ENCODE measurements around the gene ANO10.
"Not testable (repeated sequence)": the region's sequence is repeated elsewhere in the genome, so short reads cannot be mapped to it uniquely, and the experiment has no call there.

Gene ANO10

DNA sequence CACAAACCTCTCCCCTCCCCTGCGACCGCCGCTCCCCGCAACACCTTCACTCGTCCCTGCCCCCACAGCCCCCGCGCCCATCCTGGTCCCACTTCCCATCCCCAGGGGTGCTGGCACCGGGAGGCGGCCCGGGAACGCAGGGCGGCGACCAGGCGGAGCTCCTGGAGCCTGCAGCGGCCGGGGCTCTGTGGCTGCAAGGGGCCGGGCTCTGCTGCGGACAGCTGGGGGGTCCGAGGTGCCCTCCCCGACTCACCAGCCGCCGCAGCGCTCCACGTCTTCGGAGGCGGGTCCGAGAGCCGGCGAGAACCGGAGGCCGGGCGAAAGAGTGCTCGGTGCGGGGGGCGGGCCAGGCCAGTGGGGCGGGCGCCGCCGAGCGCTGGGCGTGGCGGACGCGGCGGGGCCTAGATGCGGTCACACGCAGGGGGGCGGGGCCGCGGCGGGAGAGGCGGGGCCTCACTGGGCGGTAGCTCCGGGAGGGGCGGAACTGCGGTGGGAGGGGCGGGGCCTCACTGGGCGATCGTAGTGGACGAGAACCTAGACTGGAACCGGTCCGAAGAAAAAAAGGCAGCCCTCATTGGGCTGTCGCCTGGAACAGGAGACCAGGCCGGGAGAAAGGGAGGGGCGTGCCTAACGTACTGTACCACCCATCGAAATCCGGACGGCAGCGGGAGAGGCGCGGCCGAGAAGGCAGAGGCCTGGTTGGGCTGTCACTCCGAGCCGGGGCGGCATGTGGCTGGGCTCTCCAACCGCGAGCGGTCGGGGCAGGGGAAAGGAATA is at the start of gene ANO10:
Gene ANO10, minus strand, starts transcription at position 356 of the 777 bp plus-strand sequence. CDS start 16,159 bp downstream, outside the sequence.
- Histone ChIP-seq H3K9me3 (ENCODE audit: severe bottlenecking) (no peaks in the 10 kb centered on the region), H3K27me3 (ENCODE audit: insufficient read depth, poor library complexity, severe bottlenecking) (no peaks in the 10 kb centered on the region), H3K27ac (ENCODE audit: poor library complexity, severe bottlenecking) (peak within 1 kb of the TSS; percentile 50), H3K4me3 (ENCODE audit: severe bottlenecking) (peak within 1 kb of the TSS; percentile 80), H3K4me1 (ENCODE audit: insufficient read depth, poor library complexity, severe bottlenecking) (peaks cover 5% of the 10 kb centered on the region), H3K36me3 (ENCODE audit: low read depth) (no peaks in the 10 kb centered on the region)
- no peak for TF ChIP-seq CTCF (IDR thresholded peaks at IDR 0.05; ENCODE audit: poor library complexity, severe bottlenecking)
- DNase-seq (ENCODE audit: low spot score), result peak; percentile 99
- peak; percentile 96 for ATAC-seq (ENCODE audit: low read depth)

- Histone ChIP-seq H3K9me3 (ENCODE audit: severe bottlenecking) (no peaks in the 10 kb centered on the region), H3K4me1 (ENCODE audit: insufficient read depth, poor library complexity, severe bottlenecking) (no peaks in the 10 kb centered on the region), H3K36me3 (ENCODE audit: low read depth) (no peaks in the 10 kb centered on the region), H3K27ac (ENCODE audit: poor library complexity, severe bottlenecking) (no peak overlapping the region), H3K4me3 (ENCODE audit: severe bottlenecking) (no peak overlapping the region), H3K27me3 (ENCODE audit: insufficient read depth, poor library complexity, severe bottlenecking) (no peaks in the 10 kb centered on the region)
- no peak for ATAC-seq (ENCODE audit: low read depth)
- no peak for TF ChIP-seq CTCF (IDR thresholded peaks at IDR 0.05; ENCODE audit: poor library complexity, severe bottlenecking)
- no peak for DNase-seq (ENCODE audit: low spot score)
These were observed 49.1 kb upstream of the ANO10 start for GRCh38 chr3:43670635-43671522.

DNA sequence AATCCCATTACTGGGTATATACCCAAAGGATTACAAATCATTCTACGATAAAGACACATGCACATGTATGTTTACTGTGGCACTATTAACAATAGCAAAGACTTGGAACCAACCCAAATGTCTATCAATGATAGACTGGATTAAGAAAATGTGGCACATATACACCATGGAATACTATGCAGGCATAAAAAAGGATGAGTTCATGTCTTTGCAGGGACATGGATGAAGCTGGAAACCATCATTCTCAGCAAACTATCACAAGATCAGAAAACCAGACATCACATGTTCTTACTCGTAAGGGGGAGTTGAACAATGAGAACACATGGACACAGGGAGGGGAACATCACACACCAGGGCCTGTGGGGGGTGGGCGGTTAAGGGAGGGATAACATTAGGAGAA is 43.2 kb upstream of the ANO10 start:
- not testable (repeated sequence) for H3K4me3 ChIP-seq (ENCODE audit: severe bottlenecking); H3K9me3 ChIP-seq (ENCODE audit: severe bottlenecking); H3K4me1 ChIP-seq (ENCODE audit: insufficient read depth, poor library complexity, severe bottlenecking); H3K27ac ChIP-seq (ENCODE audit: poor library complexity, severe bottlenecking); DNase-seq (ENCODE audit: low spot score); H3K27me3 ChIP-seq (ENCODE audit: insufficient read depth, poor library complexity, severe bottlenecking); ATAC-seq (ENCODE audit: low read depth); H3K36me3 ChIP-seq (ENCODE audit: low read depth)

GRCh38 chr3:43661376-43661775 is 39.6 kb upstream of the ANO10 start:
- H3K27me3 ChIP-seq (ENCODE audit: insufficient read depth, poor library complexity, severe bottlenecking); ATAC-seq (ENCODE audit: low read depth); H3K4me1 ChIP-seq (ENCODE audit: insufficient read depth, poor library complexity, severe bottlenecking); H3K27ac ChIP-seq (ENCODE audit: poor library complexity, severe bottlenecking); H3K9me3 ChIP-seq (ENCODE audit: severe bottlenecking); DNase-seq (ENCODE audit: low spot score); H3K4me3 ChIP-seq (ENCODE audit: severe bottlenecking); H3K36me3 ChIP-seq (ENCODE audit: low read depth): not testable (repeated sequence)

DNA sequence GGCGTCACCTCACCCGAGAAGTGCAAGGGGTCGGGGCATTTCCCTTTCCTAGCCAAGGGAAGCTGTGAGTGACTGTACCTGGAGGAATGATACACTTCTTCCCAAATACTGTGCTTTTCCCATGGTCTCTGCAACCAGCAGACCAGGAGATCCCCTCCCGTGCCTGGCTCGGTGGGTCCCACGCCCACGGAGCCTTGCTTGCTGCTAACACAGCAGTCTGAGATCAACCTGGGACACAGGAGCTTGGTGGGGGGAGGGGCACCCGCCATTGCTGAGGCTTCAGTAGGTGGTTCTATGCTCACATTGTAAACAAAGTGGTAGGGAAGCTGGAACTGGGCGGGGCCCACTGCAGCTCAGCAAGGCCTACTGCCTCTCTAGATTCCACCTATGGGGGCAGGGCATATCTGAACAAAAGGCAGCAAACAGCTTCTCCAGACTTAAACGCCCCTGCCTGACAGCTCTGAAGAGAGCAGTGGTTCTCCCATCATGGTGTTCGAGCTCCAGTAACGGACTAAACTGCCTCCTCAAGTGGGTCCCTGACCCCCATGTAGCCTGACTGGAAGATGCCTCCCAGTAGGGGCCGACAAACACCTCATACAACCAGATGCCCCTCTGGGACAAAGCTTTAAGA is 37.6 kb upstream of the ANO10 start:
- ATAC-seq (ENCODE audit: low read depth) (no peak), DNase-seq (ENCODE audit: low spot score) (no peak)
- Histone ChIP-seq H3K4me3 (ENCODE audit: severe bottlenecking) (no peak overlapping the region), H3K9me3 (ENCODE audit: severe bottlenecking) (no peaks in the 10 kb centered on the region), H3K27ac (ENCODE audit: poor library complexity, severe bottlenecking) (no peak overlapping the region), H3K4me1 (ENCODE audit: insufficient read depth, poor library complexity, severe bottlenecking) (no peaks in the 10 kb centered on the region), H3K27me3 (ENCODE audit: insufficient read depth, poor library complexity, severe bottlenecking) (no peaks in the 10 kb centered on the region), H3K36me3 (ENCODE audit: low read depth) (no peaks in the 10 kb centered on the region)
- TF ChIP-seq CTCF (IDR thresholded peaks at IDR 0.05; ENCODE audit: poor library complexity, severe bottlenecking), result no peak

GRCh38 chr3:43656390-43656789 is 34.6 kb upstream of the ANO10 start:
- H3K4me1 ChIP-seq (ENCODE audit: insufficient read depth, poor library complexity, severe bottlenecking); H3K4me3 ChIP-seq (ENCODE audit: severe bottlenecking); H3K27ac ChIP-seq (ENCODE audit: poor library complexity, severe bottlenecking); H3K36me3 ChIP-seq (ENCODE audit: low read depth); H3K9me3 ChIP-seq (ENCODE audit: severe bottlenecking); DNase-seq (ENCODE audit: low spot score); ATAC-seq (ENCODE audit: low read depth); H3K27me3 ChIP-seq (ENCODE audit: insufficient read depth, poor library complexity, severe bottlenecking): not testable (repeated sequence)

Data from RWPE2 (cell line).